ENCODE results near the gene VSIR. TPM values are rescaled to one million over a fixed set of nuclear protein-coding genes. Genes with fewer than 3 reads are reported as not detected.

The VSIR gene
- polyA plus RNA-seq, 1 of the 3 experiments (the other 2 are of a cell fraction), result 11.3 TPM

GRCh38 chr10:71750986-71751385, 22.3 kb downstream of the VSIR start:
- Histone ChIP-seq H2AFZ (ENCODE audit: low read depth) (no peak overlapping the region), H3K4me1 (ENCODE audit: control insufficient read depth in 1 of 2, insufficient read depth in 2 of 2, low read depth in 1 of 2, low read length in 1 of 2) (peaks cover 0 to 32% of the 10 kb centered on the region in 2 experiments; a peak in 1 of 4 replicates), H3K27me3 (ENCODE audit: insufficient read depth) (no peaks in the 10 kb centered on the region), H3K4me2 (no peak overlapping the region), H4K20me1 (ENCODE audit: insufficient read depth) (no peaks in the 10 kb centered on the region), H3F3A (replicated peaks; ENCODE audit: insufficient read depth) (no peaks in the 10 kb centered on the region), H3K79me2 (ENCODE audit: insufficient read depth) (no peaks in the 10 kb centered on the region), H3K9ac (no peak overlapping the region), H3K4me3 (ENCODE audit: low read depth in 2 of 2, low read length in 1 of 2) (no peak overlapping the region), H3K27ac (ENCODE audit: low read depth in 2 of 2, low read length in 1 of 2) (no peak overlapping the region), H3K36me3 (replicated peaks in 1 of 2; ENCODE audit: control insufficient read depth in 1 of 2, insufficient read depth in 2 of 2, low read length in 1 of 2) (no peaks in the 10 kb centered on the region), H3K9me2 (no peaks in the 10 kb centered on the region), H3K9me3 (no peaks in the 10 kb centered on the region)
- CTCF ChIA-PET, result interaction anchor here (1.3 to 2.1 kb wide), 2 partner anchors 22 to 145 kb away, joined by 4 to 6 read pairs; partner anchors contain the start of gene VSIR
- TF ChIP-seq MAX (IDR thresholded peaks at IDR 0.05; ENCODE audit: low read depth) (no peak), FOXJ3 (CRISPR knock-in tag; IDR thresholded peaks at IDR 0.05) (no peak), TEAD4 (IDR thresholded peaks at IDR 0.05; ENCODE audit: borderline replicate concordance, insufficient read depth) (no peak), IRF3 (IDR thresholded peaks at IDR 0.05; ENCODE audit: low read depth, low read length) (no peak), FOSL2 (IDR thresholded peaks at IDR 0.05; ENCODE audit: borderline replicate concordance, low read depth) (no peak), TCF12 (IDR thresholded peaks at IDR 0.05) (no peak), EP300 (IDR thresholded peaks at IDR 0.05; ENCODE audit: borderline replicate concordance in 1 of 2, low read depth in 1 of 2, low read length in 1 of 2) (no peak)
- DNase-seq, result no peak
- POLR2A ChIA-PET, result no interaction called here
- WGBS (ENCODE audit: low lambda C conversion rate), result 72% methylated on average over 2 of the region's 5 CpGs

GRCh38 chr10:71750124-71750841, 23.0 kb downstream of the VSIR start:
- Histone ChIP-seq H3F3A (replicated peaks; ENCODE audit: insufficient read depth) (no peaks in the 10 kb centered on the region), H3K4me1 (ENCODE audit: control insufficient read depth in 1 of 2, insufficient read depth in 2 of 2, low read depth in 1 of 2, low read length in 1 of 2) (peaks cover 0 to 33% of the 10 kb centered on the region in 2 experiments; a peak in 1 of 4 replicates), H3K4me3 (ENCODE audit: low read depth in 2 of 2, low read length in 1 of 2) (no peak overlapping the region), H3K9me2 (no peaks in the 10 kb centered on the region), H3K36me3 (replicated peaks in 1 of 2; ENCODE audit: control insufficient read depth in 1 of 2, insufficient read depth in 2 of 2, low read length in 1 of 2) (no peaks in the 10 kb centered on the region), H4K20me1 (ENCODE audit: insufficient read depth) (no peaks in the 10 kb centered on the region), H3K9ac (no peak overlapping the region), H3K9me3 (no peaks in the 10 kb centered on the region), H3K27ac (ENCODE audit: low read depth in 2 of 2, low read length in 1 of 2) (no peak overlapping the region), H2AFZ (ENCODE audit: low read depth) (no peak overlapping the region), H3K79me2 (ENCODE audit: insufficient read depth) (no peaks in the 10 kb centered on the region), H3K27me3 (ENCODE audit: insufficient read depth) (no peaks in the 10 kb centered on the region), H3K4me2 (no peak overlapping the region)
- no peak for DNase-seq
- ChIA-PET POLR2A (interaction anchor here (0.6 kb wide), 1 partner anchor 443 kb away, joined by 3 read pairs; no protein-coding TSS in a partner anchor), CTCF (interaction anchor here (1.3 to 2.1 kb wide), 2 partner anchors 23 to 146 kb away, joined by 4 to 6 read pairs; partner anchors contain the start of gene VSIR)
- WGBS (ENCODE audit: low lambda C conversion rate), result 95% methylated on average over 9 of the region's 15 CpGs
- TF ChIP-seq EP300 (IDR thresholded peaks at IDR 0.05; ENCODE audit: borderline replicate concordance in 1 of 2, low read depth in 1 of 2, low read length in 1 of 2) (no peak), YY1 (IDR thresholded peaks at IDR 0.05; ENCODE audit: low read depth) (no peak), ZBTB33 (IDR thresholded peaks at IDR 0.05; ENCODE audit: borderline replicate concordance, low read depth) (no peak), GATA2 (CRISPR knock-in tag; IDR thresholded peaks at IDR 0.05) (no peak)
